ENCODE results near the gene TOR1B. TPM values are rescaled to one million over a fixed set of nuclear protein-coding genes. Genes with fewer than 3 reads are reported as not detected.

Gene TOR1B
- polyA plus RNA-seq, 1 donor from 2014 or later: 52.2 TPM

GRCh38 chr9:129834489-129835127 lies 31.6 kb downstream of the TOR1B start:
- Histone ChIP-seq H3K9me2 (ENCODE audit: insufficient read depth, low read length) (no peaks in the 10 kb centered on the region), H3K4me2 (ENCODE audit: low read length) (peak overlapping the region; percentile 81), H3K36me3 (ENCODE audit: insufficient read depth, low read length) (no peaks in the 10 kb centered on the region), H3K79me2 (replicated peaks; ENCODE audit: insufficient read depth, low read length) (peaks cover 34% of the 10 kb centered on the region), H3K9me3 (ENCODE audit: low read length) (no peaks in the 10 kb centered on the region), H3K27me3 (ENCODE audit: insufficient read depth, low read depth, low read length) (no peaks in the 10 kb centered on the region), H3K4me3 (ENCODE audit: low read length) (peak overlapping the region; percentile 81), H4K20me1 (ENCODE audit: insufficient read depth) (no peaks in the 10 kb centered on the region), H3K9ac (ENCODE audit: low read length) (peak overlapping the region; percentile 90), H3K27ac (ENCODE audit: low read length) (peak overlapping the region; percentile 64), H3F3A (ENCODE audit: insufficient read depth, low read length, poor library complexity, severe bottlenecking) (no peaks in the 10 kb centered on the region), H2AFZ (ENCODE audit: low read depth, low read length) (peak overlapping the region; percentile 81)
- TF ChIP-seq TAF1 (IDR thresholded peaks at IDR 0.05; ENCODE audit: low read depth): no peak
- TF ChIP-seq SMC3 (conservative IDR thresholded peaks at IDR 0.05; ENCODE audit: poor library complexity): no peak
- TF ChIP-seq POLR2AphosphoS5 (IDR thresholded peaks at IDR 0.05): no peak
- no peak for TF ChIP-seq CTCF (IDR thresholded peaks at IDR 0.05; ENCODE audit: poor library complexity, severe bottlenecking)
- TF ChIP-seq EP300 (conservative IDR thresholded peaks at IDR 0.05; ENCODE audit: poor library complexity, severe bottlenecking): no peak
- no peak for TF ChIP-seq REST (IDR thresholded peaks at IDR 0.05; ENCODE audit: borderline replicate concordance)
- TF ChIP-seq MXI1 (conservative IDR thresholded peaks at IDR 0.05; ENCODE audit: poor library complexity, severe bottlenecking): no peak
- no peak for TF ChIP-seq RAD21 (conservative IDR thresholded peaks at IDR 0.05)
- no peak for TF ChIP-seq EZH2 (IDR thresholded peaks at IDR 0.05; ENCODE audit: borderline replicate concordance, insufficient read depth, low read length, poor library complexity, severe bottlenecking)

GRCh38 chr9:129835128-129835859 lies 32.3 kb downstream of the TOR1B start, which contains the start of the genes C9orf78 and USP20:
Gene C9orf78 (minus strand): TSS chr9:129835275. CDS start chr9:129835221, 54 bp downstream.
Gene USP20 (plus strand): TSS chr9:129835458. CDS start chr9:129852556, 17,098 bp downstream.
- Histone ChIP-seq H2AFZ (ENCODE audit: low read depth, low read length) (peak within 1 kb of the TSS; percentile 81), H3K9ac (ENCODE audit: low read length) (peak within 1 kb of the TSS; percentile 90), H3K27me3 (ENCODE audit: insufficient read depth, low read depth, low read length) (no peaks in the 10 kb centered on the region), H3K9me2 (ENCODE audit: insufficient read depth, low read length) (no peaks in the 10 kb centered on the region), H3K4me3 (ENCODE audit: low read length) (peak within 1 kb of the TSS; percentile 81), H3K27ac (ENCODE audit: low read length) (peak within 1 kb of the TSS; percentile 69), H3K4me2 (ENCODE audit: low read length) (peak within 1 kb of the TSS; percentile 81), H4K20me1 (ENCODE audit: insufficient read depth) (no peaks in the 10 kb centered on the region), H3K36me3 (ENCODE audit: insufficient read depth, low read length) (no peaks in the 10 kb centered on the region), H3K9me3 (ENCODE audit: low read length) (no peaks in the 10 kb centered on the region), H3F3A (ENCODE audit: insufficient read depth, low read length, poor library complexity, severe bottlenecking) (no peaks in the 10 kb centered on the region), H3K79me2 (replicated peaks; ENCODE audit: insufficient read depth, low read length) (peaks cover 34% of the 10 kb centered on the region)
- TF ChIP-seq EZH2 (IDR thresholded peaks at IDR 0.05; ENCODE audit: borderline replicate concordance, insufficient read depth, low read length, poor library complexity, severe bottlenecking): no peak
- TF ChIP-seq CTCF (IDR thresholded peaks at IDR 0.05; ENCODE audit: poor library complexity, severe bottlenecking): no peak
- TF ChIP-seq MXI1 (conservative IDR thresholded peaks at IDR 0.05; ENCODE audit: poor library complexity, severe bottlenecking): peak; percentile 97
- peak; percentile 67 for TF ChIP-seq TAF1 (IDR thresholded peaks at IDR 0.05; ENCODE audit: low read depth)
- peak; percentile 70 for TF ChIP-seq REST (IDR thresholded peaks at IDR 0.05; ENCODE audit: borderline replicate concordance)
- TF ChIP-seq EP300 (conservative IDR thresholded peaks at IDR 0.05; ENCODE audit: poor library complexity, severe bottlenecking): no peak
- TF ChIP-seq POLR2AphosphoS5 (IDR thresholded peaks at IDR 0.05): peak; percentile 92
- no peak for TF ChIP-seq RAD21 (conservative IDR thresholded peaks at IDR 0.05)
- no peak for TF ChIP-seq SMC3 (conservative IDR thresholded peaks at IDR 0.05; ENCODE audit: poor library complexity)
